Measurements from ENCODE around the gene VWA5B1.

The VWA5B1 gene

DNA sequence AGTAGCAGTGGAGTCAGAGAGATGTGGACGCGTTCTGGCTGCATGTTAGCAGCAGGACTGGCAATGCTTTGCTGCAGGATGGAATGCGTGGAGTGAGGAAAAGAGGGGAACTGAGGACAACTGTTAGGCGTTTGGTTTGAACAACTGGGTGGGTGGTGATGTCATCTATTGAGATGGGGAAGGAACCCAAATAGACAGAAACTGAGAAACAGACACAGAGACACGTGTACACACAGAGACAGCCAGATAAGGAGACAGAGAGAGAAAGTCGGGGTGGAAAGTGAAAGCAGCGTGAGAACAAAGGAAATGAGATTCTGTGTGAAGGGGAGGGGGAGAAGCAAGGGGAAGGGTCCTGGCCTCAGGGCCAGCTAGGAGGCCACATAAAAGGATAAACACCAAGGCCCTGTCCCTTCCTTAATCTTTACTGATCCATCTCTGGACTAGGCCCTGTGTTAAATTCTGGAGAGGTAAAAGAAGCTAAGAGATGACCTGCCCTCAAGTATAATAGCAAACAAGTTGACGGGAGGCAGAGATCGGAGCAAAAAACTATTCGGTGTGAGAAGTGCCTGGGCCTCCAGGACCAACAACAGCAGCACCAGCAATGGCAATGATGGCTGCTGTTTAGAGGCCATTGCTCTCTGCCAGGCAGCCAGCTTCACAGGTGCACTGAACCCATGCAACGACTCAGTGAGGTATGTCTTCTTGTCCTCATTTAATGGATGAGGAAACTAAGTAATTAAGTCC is 31.6 kb downstream of the VWA5B1 start:
- in situ Hi-C loops (cut with MboI; ENCODE audit: low sequenced_read_pairs), result no loop called here

DNA sequence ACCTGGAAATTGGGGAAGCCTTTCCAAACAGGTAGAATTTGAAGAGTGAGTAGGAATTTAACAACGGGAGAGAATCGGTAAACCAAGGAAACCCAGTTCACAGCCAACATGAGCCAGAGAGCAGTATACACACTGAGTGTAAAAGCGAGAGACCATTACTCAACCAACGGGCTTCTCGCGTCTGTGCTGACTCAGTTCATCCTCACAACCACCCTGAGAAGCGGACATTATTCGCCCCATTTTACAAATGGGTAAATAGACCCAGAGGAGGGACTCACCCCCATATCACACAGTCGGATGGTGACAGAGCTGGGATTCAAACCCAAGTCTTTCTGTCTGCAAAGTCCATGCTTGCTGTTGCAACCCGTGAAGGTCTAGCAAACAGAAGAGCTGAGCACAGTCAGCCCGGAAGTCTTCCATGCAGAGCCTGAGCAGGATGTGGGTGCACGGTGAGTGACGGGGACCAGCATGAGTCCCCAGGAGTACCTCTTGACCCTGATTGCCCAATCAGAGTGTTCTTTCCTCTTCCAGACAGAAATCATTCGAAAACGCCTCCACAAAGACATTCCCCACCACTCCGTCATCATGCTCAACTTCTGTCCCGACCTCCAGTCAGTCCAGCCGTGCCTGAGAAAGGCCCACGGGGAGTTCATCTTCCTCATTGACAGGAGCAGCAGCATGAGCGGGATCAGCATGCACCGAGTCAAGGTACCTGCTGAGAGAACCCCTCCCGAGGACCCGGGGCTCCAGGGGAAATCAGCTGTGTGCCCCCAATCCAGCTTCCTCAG is 32.3 kb downstream of the VWA5B1 start:
- in situ Hi-C loops (cut with MboI; ENCODE audit: low sequenced_read_pairs), result no loop called here

DNA sequence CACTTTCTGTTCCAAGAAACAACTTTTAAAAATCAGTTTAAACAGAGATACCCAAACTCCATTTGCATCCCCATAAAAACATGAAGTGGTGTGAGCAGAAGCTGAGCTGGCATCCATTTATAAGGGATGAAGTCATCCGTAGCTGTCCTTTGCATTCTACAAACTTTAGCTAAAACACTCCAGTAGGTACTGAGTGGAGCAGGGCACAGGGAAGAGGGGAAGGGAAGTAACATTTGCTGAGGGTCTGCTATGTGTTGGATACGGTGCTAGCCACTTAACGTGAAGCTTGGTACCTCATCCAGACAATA is 32.9 kb downstream of the VWA5B1 start:
- in situ Hi-C loops (cut with MboI; ENCODE audit: low sequenced_read_pairs), result no loop called here

DNA sequence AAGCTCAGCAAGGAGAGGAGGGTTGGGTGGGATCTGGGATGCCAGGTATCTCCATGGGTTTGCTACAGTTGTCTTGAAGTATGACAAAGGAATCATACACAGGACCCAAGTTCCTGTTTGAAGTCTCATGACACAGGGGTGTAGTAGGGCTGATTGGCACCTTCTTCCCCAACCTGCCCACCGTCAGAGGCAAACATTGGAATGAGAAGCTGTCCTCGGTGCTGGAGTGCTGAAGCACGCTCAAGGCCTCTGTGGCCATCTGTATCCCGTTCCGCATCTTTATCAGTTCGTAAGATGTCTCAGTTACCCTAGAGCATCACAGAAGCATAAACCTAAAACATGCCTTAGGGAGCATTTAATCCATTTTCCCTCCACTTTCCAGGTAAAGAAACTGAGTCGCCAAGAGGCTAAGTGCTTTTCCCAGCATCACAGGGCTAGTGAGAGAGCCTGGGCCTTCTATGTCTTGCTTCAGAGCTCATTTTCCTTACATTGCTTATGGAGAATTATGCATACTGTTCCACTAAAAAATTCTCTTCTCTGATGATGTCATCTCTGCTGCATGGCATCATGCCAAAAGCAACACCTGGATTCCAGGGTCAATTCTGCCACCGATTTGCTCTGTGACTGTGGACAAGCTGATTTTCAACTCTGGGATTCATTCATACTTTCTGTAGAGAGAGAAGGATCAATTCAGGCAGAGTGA is 34.2 kb downstream of the VWA5B1 start:
- in situ Hi-C loops (cut with MboI; ENCODE audit: low sequenced_read_pairs), result no loop called here

DNA sequence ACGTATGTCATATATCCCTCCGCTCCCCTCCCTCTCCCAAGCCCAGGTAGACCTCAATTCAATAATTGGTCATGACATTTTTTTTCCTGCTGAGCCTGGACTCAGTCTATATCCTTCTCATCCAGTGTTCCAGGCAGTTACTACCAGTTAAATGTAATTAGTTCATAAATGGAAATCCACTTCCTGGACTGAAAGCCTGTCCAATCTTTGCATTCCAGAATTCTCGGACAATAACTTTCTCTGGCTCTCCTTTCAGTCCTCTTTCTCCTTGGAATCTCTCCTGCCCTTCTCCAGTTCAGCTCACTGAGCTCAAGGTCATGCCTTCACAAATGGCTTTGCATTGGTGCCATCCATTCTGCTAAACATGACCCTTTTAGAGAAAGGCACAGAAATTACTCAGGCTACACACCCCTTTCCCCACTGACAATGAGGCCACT is 34.8 kb downstream of the VWA5B1 start:
- in situ Hi-C loops (cut with MboI; ENCODE audit: low sequenced_read_pairs), result no loop called here

DNA sequence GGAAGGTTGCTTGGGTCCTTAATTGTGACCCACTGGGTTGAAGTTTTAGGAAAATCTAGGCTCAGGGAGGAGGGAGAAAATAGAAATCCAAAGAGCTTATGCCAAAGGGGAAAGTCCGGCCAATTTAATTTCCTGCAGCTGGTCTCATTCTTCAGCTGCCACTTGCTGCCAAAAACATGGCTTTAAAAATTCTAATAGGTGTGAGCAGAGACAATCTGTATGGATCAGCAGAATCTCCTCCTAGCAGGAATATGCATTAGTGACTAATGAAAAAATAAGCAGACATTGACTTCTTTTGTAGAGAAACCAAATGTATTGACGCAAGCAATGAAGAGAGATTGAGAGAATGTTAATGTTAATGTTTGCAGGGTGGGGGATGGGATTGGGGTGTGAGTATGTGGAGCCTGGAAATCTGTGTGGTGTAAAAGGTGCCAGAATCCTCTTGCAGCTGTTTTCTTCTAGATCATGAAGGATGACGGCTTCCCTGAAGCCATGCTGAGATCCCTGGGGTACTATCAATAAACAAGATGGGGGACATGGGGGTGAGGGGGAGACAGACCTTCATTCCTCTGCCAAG is 35.3 kb downstream of the VWA5B1 start:
- in situ Hi-C loops (cut with MboI; ENCODE audit: low sequenced_read_pairs), result no loop called here

DNA sequence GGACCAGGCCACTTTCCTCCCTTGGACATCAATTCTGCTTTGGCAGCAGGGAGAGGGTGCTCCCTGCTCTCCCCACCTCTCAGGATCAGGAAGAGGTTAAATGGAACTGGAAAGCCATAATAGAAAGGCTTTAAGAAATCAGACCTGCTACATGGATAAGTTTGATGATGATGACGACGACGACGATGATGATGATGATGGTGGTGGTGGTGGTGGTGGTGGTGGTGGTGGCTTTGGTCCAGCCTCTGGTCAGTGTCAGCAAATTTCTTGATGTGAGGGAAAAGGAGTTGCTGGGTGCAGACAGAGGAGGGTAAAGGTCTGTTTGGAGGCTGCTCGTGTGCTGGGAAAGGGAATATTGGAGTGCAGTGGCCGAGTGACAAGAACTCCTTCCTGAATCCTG is 36.8 kb downstream of the VWA5B1 start:
- in situ Hi-C loops (cut with MboI; ENCODE audit: low sequenced_read_pairs), result no loop called here

DNA sequence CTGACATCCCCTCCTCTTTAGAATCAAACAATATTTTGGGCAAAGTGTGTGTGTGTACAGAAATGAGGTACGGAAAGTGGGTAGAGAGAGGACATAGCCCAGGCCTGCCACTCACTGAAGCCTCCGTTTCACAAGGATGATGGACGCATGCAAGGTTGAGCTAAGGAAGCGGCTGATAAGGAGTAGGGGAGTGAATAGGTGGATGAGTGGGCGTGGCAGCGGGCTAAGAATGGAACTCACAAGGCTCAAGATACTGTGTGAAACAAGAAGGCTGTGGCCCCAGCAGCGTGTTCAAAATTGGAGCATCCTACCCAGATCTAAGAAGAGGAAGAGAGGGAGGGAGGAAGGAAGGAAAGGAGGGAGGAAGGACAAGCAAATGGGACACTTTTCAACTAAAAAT is 37.5 kb downstream of the VWA5B1 start:
- in situ Hi-C loops (cut with MboI; ENCODE audit: low sequenced_read_pairs), result no loop called here

DNA sequence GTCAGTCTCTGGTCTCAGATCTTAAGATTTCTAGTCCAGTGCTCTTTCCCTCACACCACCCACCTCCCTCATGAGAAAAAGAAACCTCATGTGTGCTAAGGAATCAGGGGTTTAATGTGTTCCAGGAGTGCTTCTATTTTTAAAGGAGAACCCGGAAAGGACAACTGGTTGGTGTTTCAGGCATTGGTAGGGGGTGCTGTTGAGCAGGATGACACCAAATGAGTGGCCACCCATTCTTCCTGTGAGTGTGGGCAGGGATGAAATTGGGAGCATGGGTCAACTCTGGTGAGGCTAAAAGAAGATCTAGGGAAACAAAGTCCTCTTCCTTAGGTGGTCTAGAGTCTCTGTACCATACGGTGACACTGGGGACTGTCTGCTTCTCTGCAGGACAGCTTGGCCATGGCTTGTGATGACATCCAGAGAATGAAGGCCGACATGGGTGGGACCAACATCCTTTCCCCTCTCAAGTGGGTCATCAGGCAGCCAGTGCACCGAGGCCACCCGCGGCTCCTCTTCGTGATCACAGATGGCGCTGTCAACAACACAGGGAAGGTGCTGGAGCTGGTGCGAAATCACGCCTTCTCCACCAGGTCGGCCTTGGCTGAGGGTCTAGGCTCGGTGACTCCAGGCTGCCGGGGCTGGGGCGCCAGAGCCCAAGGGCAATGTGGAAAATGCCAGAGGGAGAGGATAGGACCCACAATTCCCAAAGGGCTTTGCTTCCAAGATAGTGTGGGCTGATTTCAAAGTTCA is 39.3 kb downstream of the VWA5B1 start:
- in situ Hi-C loops (cut with MboI; ENCODE audit: low sequenced_read_pairs), result no loop called here

DNA sequence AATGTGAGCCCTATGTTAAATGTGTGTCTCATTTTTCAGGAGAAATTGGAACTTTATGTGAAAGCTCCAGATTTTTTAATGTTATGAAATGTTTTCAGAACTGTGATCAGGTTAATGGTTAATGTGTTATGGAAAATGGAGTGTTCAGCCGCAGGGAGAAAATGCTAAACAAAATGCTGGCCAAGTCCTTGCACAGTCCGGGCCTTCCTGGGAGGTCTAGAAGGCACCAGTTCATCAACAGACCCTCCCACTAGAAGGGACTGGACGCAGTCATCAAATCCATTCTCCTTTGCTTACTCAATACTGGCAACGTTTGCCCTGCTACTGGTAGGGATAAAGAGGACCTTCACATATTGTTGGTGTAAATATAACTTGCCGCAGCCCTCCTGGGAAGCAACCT is 43.4 kb downstream of the VWA5B1 start:
- in situ Hi-C loops (cut with MboI; ENCODE audit: low sequenced_read_pairs), result no loop called here

DNA sequence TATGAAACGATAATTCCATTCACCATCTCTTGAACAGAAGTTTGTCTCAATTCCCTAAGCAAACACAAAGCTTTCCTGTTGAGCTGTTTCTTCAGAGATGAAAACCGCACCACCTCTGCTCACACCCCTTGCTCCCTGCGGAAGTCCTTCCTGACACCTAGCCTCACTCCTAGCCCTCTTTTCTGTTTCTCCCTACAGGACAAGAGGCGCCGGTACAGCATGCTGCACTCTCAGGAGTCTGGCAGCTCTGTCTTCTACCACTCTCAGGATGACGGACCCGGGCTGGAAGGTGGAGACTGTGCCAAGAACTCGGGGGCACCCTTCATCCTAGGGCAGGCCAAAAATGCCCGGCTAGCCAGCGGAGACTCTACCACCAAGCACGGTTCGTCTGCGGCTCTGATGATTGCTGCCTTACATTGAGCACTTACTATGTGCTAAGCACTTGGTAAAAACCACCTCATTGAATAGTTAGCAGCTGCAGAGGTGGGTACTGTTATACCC is 45.5 kb downstream of the VWA5B1 start:
- in situ Hi-C loops (cut with MboI; ENCODE audit: low sequenced_read_pairs), result no loop called here

DNA sequence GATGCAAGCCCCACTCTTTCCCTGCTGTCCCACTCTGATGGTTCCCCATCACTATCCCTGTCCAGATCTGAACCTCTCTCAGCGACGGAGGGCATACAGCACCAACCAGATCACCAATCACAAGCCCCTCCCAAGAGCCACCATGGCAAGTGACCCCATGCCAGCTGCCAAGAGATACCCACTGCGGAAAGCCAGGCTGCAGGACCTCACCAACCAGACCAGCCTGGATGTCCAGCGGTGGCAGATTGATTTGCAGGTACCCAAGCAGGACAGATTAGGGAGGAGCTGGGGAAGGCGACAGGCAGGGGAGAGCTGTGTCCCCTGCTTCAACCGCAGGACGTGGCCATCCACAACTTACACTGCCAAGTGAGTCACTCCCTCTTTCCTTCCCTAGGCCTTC is 46.9 kb downstream of the VWA5B1 start:
- in situ Hi-C loops (cut with MboI; ENCODE audit: low sequenced_read_pairs), result no loop called here

DNA sequence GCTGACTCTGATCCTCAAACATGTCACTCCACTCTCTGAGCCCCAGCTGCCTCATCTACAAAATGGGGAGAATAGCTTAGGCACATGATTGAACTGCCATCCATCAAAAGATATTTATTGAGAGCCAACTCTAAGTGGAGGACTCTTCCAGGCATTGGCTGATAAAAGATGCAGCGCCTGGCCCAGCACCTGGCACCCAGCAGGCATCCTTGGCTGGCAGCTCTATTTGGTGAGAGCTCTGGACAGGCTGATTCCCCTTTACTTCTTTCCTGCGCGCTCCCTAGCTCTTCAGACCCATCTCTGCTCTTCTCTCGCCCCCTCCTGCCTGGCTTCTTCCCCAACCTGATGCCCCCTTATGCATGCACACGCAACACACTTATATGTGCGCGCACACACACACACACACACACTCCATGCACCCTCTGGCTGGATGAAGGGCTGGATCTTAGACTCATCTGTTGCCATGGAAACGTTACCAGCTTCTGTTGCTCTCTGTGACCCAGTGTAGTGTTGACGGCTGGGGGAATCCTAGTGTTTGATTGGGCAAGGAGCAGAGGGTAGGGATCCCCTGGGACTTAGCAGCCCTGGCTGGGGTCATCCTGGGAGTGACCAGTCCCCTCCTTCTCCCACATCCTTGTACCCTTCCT is 49.3 kb downstream of the VWA5B1 start:
- in situ Hi-C loops (cut with MboI; ENCODE audit: low sequenced_read_pairs), result no loop called here

DNA sequence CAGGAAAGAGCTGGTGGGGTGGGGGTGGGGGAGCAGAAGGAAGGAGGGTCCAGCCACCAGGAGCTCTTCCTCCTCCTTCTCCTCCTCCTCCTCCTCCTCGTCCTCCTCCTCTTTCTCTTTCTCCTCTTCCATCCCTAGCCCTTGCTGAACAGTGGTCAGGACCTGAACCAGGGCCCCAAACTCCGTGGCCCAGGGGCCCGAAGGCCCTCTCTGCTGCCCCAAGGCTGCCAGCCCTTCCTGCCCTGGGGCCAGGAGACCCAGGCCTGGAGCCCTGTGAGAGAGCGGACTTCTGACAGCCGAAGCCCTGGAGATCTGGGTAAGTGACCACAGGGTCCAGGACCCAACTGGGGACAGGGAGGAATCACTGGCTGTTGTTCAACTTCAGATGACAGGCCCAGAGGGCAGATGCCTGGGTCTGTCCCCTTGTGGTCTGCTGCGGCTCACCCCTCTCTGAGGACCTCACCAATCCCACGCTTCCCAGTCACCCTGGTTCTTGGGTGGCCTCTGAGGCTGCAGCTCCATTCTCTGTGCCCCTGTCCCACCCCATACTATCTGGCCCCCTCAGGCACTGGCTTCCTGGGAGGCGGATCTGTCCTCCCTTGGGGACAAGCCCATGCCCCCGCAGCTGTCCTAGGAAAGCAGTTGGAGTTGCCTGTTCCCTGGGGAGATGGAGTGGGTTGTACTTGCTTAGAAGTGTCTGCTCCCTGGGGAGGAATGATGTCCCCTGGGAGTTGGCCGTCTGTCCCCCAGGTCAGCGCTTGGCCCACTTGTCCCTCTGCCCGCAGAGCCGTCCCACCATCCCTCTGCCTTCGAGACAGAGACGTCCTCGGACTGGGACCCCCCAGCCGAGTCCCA is 51.8 kb downstream of the VWA5B1 start:
- in situ Hi-C loops (cut with MboI; ENCODE audit: low sequenced_read_pairs), result no loop called here

DNA sequence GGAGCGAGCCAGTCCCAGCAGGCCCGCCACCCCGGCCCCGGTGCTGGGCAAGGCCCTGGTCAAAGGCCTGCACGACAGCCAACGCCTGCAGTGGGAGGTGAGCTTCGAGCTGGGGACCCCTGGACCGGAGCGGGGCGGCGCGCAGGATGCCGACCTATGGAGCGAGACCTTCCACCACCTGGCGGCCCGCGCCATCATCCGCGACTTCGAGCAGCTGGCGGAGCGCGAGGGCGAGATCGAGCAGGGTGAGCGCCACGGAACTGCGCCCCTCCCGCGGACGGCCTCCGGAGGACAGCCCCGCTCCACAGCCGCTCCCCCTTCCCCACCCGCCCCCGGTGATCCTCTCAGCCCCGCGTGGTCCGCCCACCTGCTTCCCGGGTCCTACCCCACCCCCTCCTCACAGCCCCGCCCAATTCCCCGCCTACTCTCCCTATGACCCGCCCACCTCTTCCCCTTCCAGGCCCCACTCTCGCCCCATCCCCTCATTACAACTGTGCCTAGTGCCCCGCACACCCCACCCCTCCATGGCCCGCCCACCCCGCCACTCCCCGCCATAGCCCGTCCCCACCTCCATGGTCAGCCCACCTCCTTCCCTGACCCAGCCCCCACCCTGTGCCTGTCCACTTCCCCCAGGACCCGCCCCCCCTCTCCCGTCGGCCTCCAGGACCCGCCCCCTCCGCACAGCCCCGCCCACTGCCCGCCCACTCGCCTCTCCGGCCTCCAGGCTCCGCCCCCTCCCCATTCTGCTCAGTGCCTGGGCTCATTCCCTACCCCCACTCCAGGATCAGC is 52.7 kb downstream of the VWA5B1 start:
- in situ Hi-C loops (cut with MboI; ENCODE audit: low sequenced_read_pairs), result no loop called here

DNA sequence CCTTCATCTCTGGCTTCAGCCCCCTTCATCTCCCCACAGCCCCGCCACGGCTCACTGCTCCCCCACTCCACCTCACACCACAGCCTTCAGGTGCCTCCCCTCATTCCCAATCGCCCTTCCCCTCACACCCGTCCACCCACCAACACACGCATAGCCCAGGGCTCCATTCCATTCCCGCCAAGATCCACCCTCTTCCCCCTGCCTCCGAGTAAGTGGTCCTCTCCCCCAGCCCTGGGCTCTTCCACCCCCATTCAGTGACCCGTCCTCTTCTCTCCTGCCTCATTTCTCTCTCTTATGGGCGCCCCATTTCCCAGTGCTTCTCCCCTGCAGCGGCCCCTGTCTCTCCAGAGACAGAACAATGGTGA is 53.2 kb downstream of the VWA5B1 start:
- in situ Hi-C loops (cut with MboI; ENCODE audit: low sequenced_read_pairs), result no loop called here

DNA sequence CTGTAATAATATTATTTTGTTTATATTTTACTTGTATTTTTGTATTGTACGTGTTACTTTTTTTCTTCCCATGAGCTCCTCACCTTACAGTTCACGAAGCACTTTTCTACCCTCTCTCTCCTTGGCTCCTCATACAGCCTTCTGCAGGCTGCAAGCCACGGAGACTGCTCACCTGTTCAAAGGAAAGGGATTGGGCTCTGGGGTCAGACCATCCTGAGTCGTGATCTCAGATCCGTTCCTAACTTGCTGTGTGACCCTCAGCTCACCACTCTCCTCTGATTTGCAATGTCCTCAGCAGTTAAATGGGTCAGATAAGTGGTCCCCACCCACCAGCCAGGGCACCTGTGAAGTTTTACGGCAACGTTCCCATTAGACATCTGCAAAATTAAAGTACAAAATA is 54.1 kb downstream of the VWA5B1 start:
- in situ Hi-C loops (cut with MboI; ENCODE audit: low sequenced_read_pairs), result no loop called here

DNA sequence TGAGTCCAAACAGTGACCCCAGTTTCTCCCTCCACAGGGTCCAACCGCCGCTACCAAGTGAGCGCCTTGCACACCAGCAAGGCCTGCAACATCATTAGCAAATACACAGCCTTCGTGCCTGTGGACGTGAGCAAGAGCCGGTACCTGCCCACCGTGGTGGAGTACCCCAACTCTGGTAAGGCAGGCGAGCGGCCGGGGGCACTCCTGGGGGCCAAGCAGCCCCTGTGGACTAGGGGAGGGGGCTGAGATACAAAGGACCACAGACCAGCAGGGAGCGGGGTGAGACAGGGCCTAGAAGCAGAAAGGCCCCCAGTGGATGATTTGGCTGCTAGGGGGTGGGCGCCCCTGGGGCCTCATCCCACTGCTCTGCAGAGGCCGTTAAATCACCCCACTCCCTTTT is 54.7 kb downstream of the VWA5B1 start:
- in situ Hi-C loops (cut with MboI; ENCODE audit: low sequenced_read_pairs), result no loop called here

DNA sequence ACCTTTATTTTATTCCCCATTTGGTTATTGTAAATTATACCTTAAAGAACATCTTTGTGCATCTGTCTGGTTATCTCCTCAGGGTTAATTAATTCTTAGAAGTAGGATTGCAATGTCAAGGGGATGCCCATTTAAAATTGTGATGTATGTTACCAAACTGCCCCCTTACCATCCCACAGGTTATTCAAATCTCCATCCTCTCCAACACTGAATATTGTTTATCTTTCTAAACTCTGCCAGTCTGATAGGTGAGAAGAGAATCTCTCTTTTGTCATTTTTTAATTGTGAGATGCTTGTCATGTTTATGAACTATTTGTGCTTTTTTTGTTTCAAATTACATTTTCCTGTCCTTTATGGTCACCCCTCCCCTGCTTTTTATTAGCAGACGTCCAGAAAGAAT is 55.8 kb downstream of the VWA5B1 start:
- in situ Hi-C loops (cut with MboI; ENCODE audit: low sequenced_read_pairs), result no loop called here

All from HL-60/S4 treated with retinoic acid at 250 ng/mL for 4 days and 3 days (cell line).